ENCODE measurements around the gene WASF3.

- TF ChIP-seq YY1 (IDR thresholded peaks at IDR 0.05; ENCODE audit: low read depth) (no peak), TEAD4 (IDR thresholded peaks at IDR 0.05) (no peak), ZBTB7A (IDR thresholded peaks at IDR 0.05; ENCODE audit: low read depth) (no peak), CEBPB (IDR thresholded peaks at IDR 0.05) (no peak)
Observed at GRCh38 chr13:26529441-26529840, 28.0 kb upstream of the WASF3 start.

All from Ishikawa (cell line).